Peyer's patch (tissue), 4 donors: ENCODE results near the gene CD38. TPM values are rescaled to one million over a fixed set of nuclear protein-coding genes. Genes with fewer than 3 reads are reported as not detected.

ENCODE experiments used
- DNase-seq, 3 donors: peaks; one replicate each; pipeline ENCODE4 v3.0.0-alpha.2; 2017 to 2019
- H3K27ac ChIP-seq, 4 donors: fragments of 200-600 bp; sonication (generic); one replicate each; pipeline ENCODE4 v1.5.1; 2016 to 2019
- H3K27me3 ChIP-seq, 2 donors: fragments of 200-600 bp; sonication (generic); one replicate each; pipeline ENCODE4 v1.5.1; 2019
- H3K36me3 ChIP-seq, 3 donors: fragments of 200-600 bp; sonication (generic); one replicate each; pipeline ENCODE4 v1.5.1; 2016 to 2019
- H3K4me1 ChIP-seq, 4 donors: fragments of 200-600 bp; sonication (generic); one replicate each; pipeline ENCODE4 v1.5.1; 2016 to 2019
- H3K4me3 ChIP-seq, 4 donors: fragments of 200-600 bp; sonication (generic); 1 replicate in 3 of 4; 2 replicates in 1 of 4; pipeline ENCODE4 v1.5.1; 2016 to 2019; ENCODE audit warnings: mild to moderate bottlenecking in 1 of 4
- H3K9me3 ChIP-seq, 4 donors: fragments of 200-600 bp; sonication (generic); one replicate each; pipeline ENCODE4 v1.5.1; 2016 to 2019; ENCODE audit warnings: mild to moderate bottlenecking in 1 of 4
- CTCF ChIP-seq, 6 experiments: fragments of 450-650 bp in 4 of 6; fragments of 200-600 bp in 2 of 6; sonication (generic) in 1 of 6; IDR thresholded peaks; one replicate each; pipeline ENCODE4 v1.5.1; 2017 to 2019; ENCODE audit warnings: antibody characterized with exemption in 6 of 6, mild to moderate bottlenecking in 3 of 6, moderate library complexity in 1 of 6
- POLR2A ChIP-seq, 2 donors: fragments of 450-650 bp; IDR thresholded peaks; one replicate each; pipeline ENCODE4 v1.5.1; 2017; ENCODE audit warnings: antibody characterized with exemption in 2 of 2, mild to moderate bottlenecking in 2 of 2, moderate library complexity in 2 of 2
- total RNA-seq, 4 donors: library from RNA; depleted of rRNA; stranded (reverse); fragments of >200 nt; gene quantifications; one replicate each; pipeline ENCODE4 v1.1.0, GENCODE V29; 2016

CD38 gene
- total RNA-seq, 4 donors from 2014 or later = 2.1 to 19.0 (median 3.9) TPM

- Histone ChIP-seq H3K36me3 (no peaks in the 10 kb centered on the region), H3K4me1 (peaks cover 0 to 14% (median 2%) of the 10 kb centered on the region in 4 donors), H3K27ac (no peak overlapping the region), H3K27me3 (no peaks in the 10 kb centered on the region), H3K4me3 (no peak overlapping the region), H3K9me3 (no peaks in the 10 kb centered on the region)
- no peak for DNase-seq
- TF ChIP-seq POLR2A (IDR thresholded peaks at IDR 0.05) = no peak
- TF ChIP-seq CTCF (IDR thresholded peaks at IDR 0.05) = no peak
These were observed 4.1 kb upstream of the CD38 start for GRCh38 chr4:15774020-15774420.

DNA sequence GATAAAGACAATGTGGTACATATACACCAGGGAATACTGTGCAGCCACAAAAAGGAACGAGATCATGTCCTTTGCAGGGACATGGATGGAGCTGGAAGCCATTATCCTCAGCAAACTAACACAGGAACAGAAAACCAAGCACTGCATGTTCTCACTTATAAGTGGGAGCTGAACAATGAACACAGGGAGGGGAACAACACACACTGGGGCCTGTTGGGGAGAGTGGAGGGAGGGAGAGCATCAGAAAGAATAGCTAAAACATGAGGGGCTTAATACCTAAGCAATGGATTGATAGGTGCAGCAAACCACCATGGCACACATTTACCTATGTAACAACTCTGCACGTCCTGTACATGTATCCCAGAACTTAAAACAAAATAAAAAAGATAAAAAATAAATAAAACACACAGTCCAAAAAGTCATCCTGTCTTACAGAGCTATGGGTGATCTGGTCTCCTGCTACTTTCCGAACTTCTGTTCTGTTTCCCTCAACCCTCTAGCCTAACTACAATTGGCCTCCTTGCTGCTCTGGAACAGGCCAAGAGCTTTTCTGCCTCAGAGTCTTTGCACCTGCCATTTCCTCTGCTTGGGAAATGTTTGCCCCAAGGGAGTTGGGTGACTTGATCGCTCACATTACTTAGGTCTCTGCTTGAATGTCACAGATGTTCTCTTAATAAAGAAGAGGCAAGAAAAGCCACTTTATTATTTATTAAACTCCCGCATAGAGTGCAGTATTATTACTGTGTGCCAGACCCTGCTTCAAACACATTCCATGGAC, 1.1 kb upstream of the CD38 start:
- TF ChIP-seq POLR2A (IDR thresholded peaks at IDR 0.05) (no peak), CTCF (IDR thresholded peaks at IDR 0.05) (no peak)
- Histone ChIP-seq H3K4me3 (no peak overlapping the region), H3K4me1 (peaks cover 0 to 10% (median 2%) of the 10 kb centered on the region in 4 donors), H3K9me3 (no peaks in the 10 kb centered on the region), H3K36me3 (no peaks in the 10 kb centered on the region), H3K27me3 (no peaks in the 10 kb centered on the region), H3K27ac (no peak overlapping the region)
- DNase-seq = no peak

DNA sequence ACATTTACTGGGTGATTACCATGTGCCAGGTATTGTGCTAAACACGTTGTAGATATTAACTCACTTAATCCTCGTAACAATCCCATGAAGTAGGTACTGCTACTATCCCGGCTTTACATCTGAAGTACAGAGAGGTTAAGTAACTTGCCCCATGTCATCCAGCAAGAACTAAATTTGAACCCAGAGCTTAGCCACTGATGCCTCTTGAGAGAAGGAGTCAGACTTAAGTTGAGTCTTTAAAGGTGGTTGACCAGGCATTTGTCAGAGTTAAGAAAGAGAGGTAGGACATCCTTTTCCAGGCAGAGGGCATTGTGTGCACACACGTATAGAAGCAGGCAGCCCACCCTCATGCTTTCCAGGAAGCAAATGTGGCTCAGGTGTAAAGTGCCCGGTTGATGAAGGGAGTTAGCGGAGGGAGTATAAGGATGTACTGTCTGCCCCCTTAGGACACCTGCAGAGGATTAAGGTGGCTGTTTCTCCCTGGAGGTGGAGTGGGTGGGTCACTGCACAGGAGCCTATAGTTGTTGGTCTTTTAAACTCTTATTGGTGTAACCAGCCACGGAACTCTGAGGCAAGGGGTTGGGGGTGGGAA, 335 bp upstream of the CD38 start:
- Histone ChIP-seq H3K4me1 (peaks cover 0 to 6% (median 2%) of the 10 kb centered on the region in 4 donors), H3K4me3 (peak overlapping the region in 3 of 4 donors; percentile 55 to 68 (median 63)), H3K27me3 (no peaks in the 10 kb centered on the region), H3K27ac (peak overlapping the region in 1 of 4 donors; percentile 88), H3K36me3 (no peaks in the 10 kb centered on the region), H3K9me3 (no peaks in the 10 kb centered on the region)
- TF ChIP-seq POLR2A (IDR thresholded peaks at IDR 0.05) = no peak
- no peak for TF ChIP-seq CTCF (IDR thresholded peaks at IDR 0.05)
- peak in 1 of 3 donors; percentile 84 for DNase-seq

DNA sequence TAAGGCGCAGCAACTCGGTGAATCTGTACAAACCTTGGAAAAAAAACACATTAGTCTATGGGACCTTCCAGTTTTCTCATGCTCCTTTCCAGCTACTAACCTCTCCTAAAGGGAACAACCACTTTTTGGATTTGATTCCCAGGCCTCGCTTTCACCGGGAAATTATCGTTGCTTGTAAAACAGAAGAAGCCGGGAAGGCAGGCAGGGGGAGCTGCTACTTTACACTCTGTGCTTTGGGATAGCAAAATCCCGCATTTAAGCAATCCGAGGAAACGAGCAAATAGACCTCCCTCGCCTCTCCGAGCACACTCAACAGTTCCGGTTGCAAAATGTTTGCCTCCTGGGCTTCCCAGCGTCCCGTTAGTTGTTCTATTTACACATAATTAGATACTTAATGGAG, 1.2 kb downstream of the CD38 start:
- Histone ChIP-seq H3K4me1 (peaks cover 0 to 9% (median 3%) of the 10 kb centered on the region in 4 donors), H3K27me3 (no peaks in the 10 kb centered on the region), H3K36me3 (no peaks in the 10 kb centered on the region), H3K9me3 (no peaks in the 10 kb centered on the region), H3K4me3 (peak overlapping the region; percentile 55 to 68 (median 60)), H3K27ac (peak overlapping the region in 3 of 4 donors; percentile 50 to 88 (median 56))
- peak in 2 of 3 donors; percentile 42 to 65 for DNase-seq
- TF ChIP-seq POLR2A (IDR thresholded peaks at IDR 0.05) (no peak), CTCF (IDR thresholded peaks at IDR 0.05) (peak in 3 of 6 experiments; percentile 18 to 23 (median 19))

GRCh38 chr4:15779809-15780208, 1.7 kb downstream of the CD38 start:
- no peak for DNase-seq
- TF ChIP-seq POLR2A (IDR thresholded peaks at IDR 0.05) (no peak), CTCF (IDR thresholded peaks at IDR 0.05) (no peak)
- peak overlapping the region in 2 of 4 donors; percentile 55 to 68 for H3K4me3 ChIP-seq
- peaks cover 0 to 9% (median 3%) of the 10 kb centered on the region in 4 donors for H3K4me1 ChIP-seq
- H3K36me3 ChIP-seq = no peaks in the 10 kb centered on the region
- no peaks in the 10 kb centered on the region for H3K9me3 ChIP-seq
- no peaks in the 10 kb centered on the region for H3K27me3 ChIP-seq
- peak overlapping the region in 1 of 4 donors; percentile 88 for H3K27ac ChIP-seq
